ENCODE measurements around the gene SMAD9. TPM values are rescaled to one million over a fixed set of nuclear protein-coding genes. Genes with fewer than 3 reads are reported as not detected.

Gene SMAD9
- total and polyA plus RNA-seq, 2 of the 8 experiments (the other 6 are each of a cell fraction or from before 2014, with no cell fraction given), result 0.45 to 1.0 TPM

DNA sequence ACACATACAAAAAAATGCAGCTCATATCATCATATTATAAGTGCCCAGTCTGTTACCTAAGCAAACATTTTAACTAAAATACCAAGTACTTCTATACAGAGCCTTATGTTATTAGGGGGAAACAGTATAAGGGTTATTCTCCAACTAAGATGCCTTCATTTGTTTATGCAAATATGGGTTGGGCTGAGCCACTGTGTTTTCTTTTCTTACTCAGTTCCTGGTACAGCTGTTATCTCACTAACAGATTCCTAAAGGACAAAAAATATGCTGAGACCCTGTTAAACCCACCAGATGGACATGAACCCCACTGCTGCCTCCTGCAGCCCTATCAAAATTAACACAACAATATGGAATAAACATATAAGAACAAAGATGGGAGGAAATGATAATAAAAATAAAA, 34.5 kb upstream of the SMAD9 start:
- H2BK15ac ChIP-seq (ENCODE audit: low read length), result no peak overlapping the region

More for the DNA sequence above, 34.5 kb upstream of the SMAD9 start:
- Histone ChIP-seq H3K9ac (replicated peaks in 1 of 4; ENCODE audit: extremely low read depth in 1 of 4, low read depth in 3 of 4, low read length in 3 of 4) (no peak overlapping the region), H3K36me3 (ENCODE audit: control insufficient read depth in 2 of 4, insufficient read depth in 4 of 4, low read length in 3 of 4) (peaks cover 0 to 13% (median 0%) of the 10 kb centered on the region in 4 experiments; a peak in 3 of 8 replicates), H3K4me3 (ENCODE audit: extremely low read depth in 1 of 4, insufficient read depth in 2 of 4, low read depth in 3 of 4, low read length in 4 of 4) (no peak overlapping the region), H3K14ac (ENCODE audit: insufficient read length) (no peak overlapping the region), H3K79me2 (ENCODE audit: control insufficient read depth in 1 of 2, insufficient read depth in 2 of 2, low read length in 2 of 2) (no peaks in the 10 kb centered on the region), H2AK5ac (ENCODE audit: low read depth, low read length) (no peak overlapping the region), H3K23me2 (ENCODE audit: low read depth, low read length) (no peaks in the 10 kb centered on the region), H2AFZ (ENCODE audit: low read length) (no peak overlapping the region), H4K5ac (ENCODE audit: insufficient read length, low read depth, low read length) (no peak overlapping the region), H3K56ac (replicated peaks; ENCODE audit: insufficient read length, low read depth, low read length) (no peak overlapping the region), H3K79me1 (ENCODE audit: low read depth, low read length) (no peaks in the 10 kb centered on the region), H3K27me3 (replicated peaks in 1 of 4; ENCODE audit: control insufficient read depth in 3 of 4, extremely low read depth in 1 of 4, insufficient read depth in 3 of 4, low read length in 3 of 4) (no peaks in the 10 kb centered on the region), H2BK5ac (ENCODE audit: low read depth, low read length) (no peak overlapping the region), H4K8ac (ENCODE audit: extremely low read depth, insufficient read depth, low read length) (no peak overlapping the region), H3K4me1 (replicated peaks in 1 of 4; ENCODE audit: control insufficient read depth in 3 of 4, insufficient read depth in 4 of 4, low read length in 3 of 4) (0 out of 7 replicates have a peak, but pooled peaks cover 0 to 3% (median 0%) of the 10 kb centered on the region in 4 experiments), H2BK120ac (replicated peaks; ENCODE audit: low read depth, low read length) (no peak overlapping the region), H3K18ac (ENCODE audit: extremely low read depth, low read length) (no peak overlapping the region), H3K9me3 (ENCODE audit: insufficient read depth in 2 of 2, low read depth in 1 of 2, low read length in 1 of 2) (no peaks in the 10 kb centered on the region), H3K4me2 (ENCODE audit: insufficient read depth in 1 of 2, low read depth in 2 of 2, low read length in 2 of 2) (no peak overlapping the region), H3K27ac (ENCODE audit: low read depth, low read length) (no peak overlapping the region), H2BK20ac (ENCODE audit: low read length) (no peak overlapping the region), H3K23ac (ENCODE audit: insufficient read length) (no peak overlapping the region), H4K20me1 (replicated peaks in 1 of 2; ENCODE audit: control insufficient read depth in 1 of 2, insufficient read depth in 2 of 2, low read length in 2 of 2) (peaks cover 0 to 2% of the 10 kb centered on the region in 2 experiments), H4K91ac (replicated peaks; ENCODE audit: insufficient read length, low read length) (no peak overlapping the region), H2BK12ac (ENCODE audit: low read depth, low read length) (no peak overlapping the region), H3K4ac (replicated peaks; ENCODE audit: insufficient read length, low read depth, low read length) (no peak overlapping the region)
- DNase-seq (ENCODE audit: low read depth in 1 of 2, low spot score in 2 of 2), result no peak
- ChIA-PET CTCF (ENCODE audit: partially characterized antibody) (interaction anchor here (1.1 to 1.7 kb wide), 3 partner anchors 14 to 96 kb away, joined by 3 to 5 read pairs (median 3); no protein-coding TSS in a partner anchor), POLR2A (ENCODE audit: partially characterized antibody) (no interaction called here)
- no peak for TF ChIP-seq CREB1 (IDR thresholded peaks at IDR 0.05)
- no peak for TF ChIP-seq MAFK (IDR thresholded peaks at IDR 0.05; ENCODE audit: low read depth, low read length)
- no peak for TF ChIP-seq JUN (IDR thresholded peaks at IDR 0.05; ENCODE audit: low read depth, low read length)
- no peak for TF ChIP-seq RXRA (IDR thresholded peaks at IDR 0.05; ENCODE audit: insufficient read depth, low read depth, low read length)
- no peak for TF ChIP-seq GABPA (IDR thresholded peaks at IDR 0.05; ENCODE audit: borderline replicate concordance, insufficient read depth, low read length)
- TF ChIP-seq USF2 (IDR thresholded peaks at IDR 0.05; ENCODE audit: low read length), result no peak
- no peak for TF ChIP-seq SRF (IDR thresholded peaks at IDR 0.05; ENCODE audit: low read depth, low read length)
- no peak for TF ChIP-seq FOSL1 (IDR thresholded peaks at IDR 0.05; ENCODE audit: insufficient read depth, low read depth, low read length)
- no peak for TF ChIP-seq ZNF274 (IDR thresholded peaks at IDR 0.05; ENCODE audit: borderline replicate concordance, extremely low read depth, low read length)
- no peak for TF ChIP-seq KDM4A (IDR thresholded peaks at IDR 0.05; ENCODE audit: low read depth, low read length, severe bottlenecking)
- no peak for TF ChIP-seq SUZ12 (IDR thresholded peaks at IDR 0.05; ENCODE audit: low read length)
- no peak for TF ChIP-seq NRF1 (IDR thresholded peaks at IDR 0.05; ENCODE audit: low read depth, low read length)
- no peak for TF ChIP-seq SP4 (IDR thresholded peaks at IDR 0.05; ENCODE audit: low read length)
- no peak for TF ChIP-seq TCF12 (IDR thresholded peaks at IDR 0.05; ENCODE audit: low read depth, low read length)
- no peak for TF ChIP-seq BCL11A (IDR thresholded peaks at IDR 0.05; ENCODE audit: low read depth in 2 of 2, low read length in 2 of 2)
- no peak for TF ChIP-seq TBP (IDR thresholded peaks at IDR 0.05; ENCODE audit: low read depth, low read length)
- FAIRE-seq, result no peak
